CD4-positive, alpha-beta T cell treated with Interleukin-17A for 1 hour (primary cell): ENCODE measurements around the gene EOGT.

Experiments used
- DNase-seq: peaks from one replicate; pipeline ENCODE4 v3.0.0-alpha.2; 2020

Gene EOGT

GRCh38 chr3:68953816-68954444, 59.6 kb downstream of the EOGT start:
- no peak for DNase-seq

DNA sequence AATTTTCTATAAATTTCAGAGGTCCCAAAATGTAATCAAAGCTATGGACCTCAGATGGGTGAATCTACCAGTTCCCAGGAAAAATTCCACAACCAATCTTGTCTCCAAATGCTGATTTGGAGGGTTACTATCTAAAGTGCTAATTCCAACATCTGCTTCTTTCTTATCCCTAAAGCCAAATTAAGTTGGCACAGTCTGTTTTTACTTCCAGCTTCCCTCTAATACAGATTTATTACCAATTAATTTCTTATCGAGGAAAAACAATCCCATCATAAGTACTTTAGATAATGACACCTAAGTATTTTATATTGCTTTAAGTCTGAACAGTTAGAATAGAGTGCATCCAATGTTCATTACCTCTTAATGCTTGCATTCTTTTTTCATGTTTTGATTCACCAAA, 68.3 kb downstream of the EOGT start:
- no peak for DNase-seq

GRCh38 chr3:68943753-68944500, 69.6 kb downstream of the EOGT start:
- DNase-seq = no peak

- DNase-seq = no peak
Measured at GRCh38 chr3:68941055-68941454, 72.4 kb downstream of the EOGT start.

GRCh38 chr3:68936856-68937255, 76.6 kb downstream of the EOGT start:
- DNase-seq = no peak

DNA sequence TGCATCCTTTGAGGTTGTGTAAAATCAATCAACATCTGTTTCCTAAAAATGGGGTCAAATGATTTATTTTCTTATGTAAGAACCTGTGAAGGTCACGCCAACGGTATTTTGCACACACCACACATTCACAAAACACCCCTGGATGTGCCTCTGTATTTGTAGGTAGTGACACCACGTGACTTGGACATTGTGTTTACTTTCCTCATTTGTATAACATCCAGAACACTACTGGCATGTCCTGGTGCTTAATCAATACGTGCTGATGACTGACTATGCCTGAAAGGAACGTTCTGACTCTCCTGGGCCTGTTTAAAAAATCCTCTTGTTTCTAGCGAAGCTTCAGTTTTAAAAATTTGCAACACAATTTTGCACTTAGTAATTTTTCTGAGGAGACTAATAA, 77.7 kb downstream of the EOGT start:
- no peak for DNase-seq

- no peak for DNase-seq
Measured at GRCh38 chr3:68931406-68932149, 81.9 kb downstream of the EOGT start.
